ENCODE data around the gene NLRP9. TPM values are rescaled to one million over a fixed set of nuclear protein-coding genes. Genes with fewer than 3 reads are reported as not detected.

NLRP9 gene
- total RNA-seq, 1 donor from 2014 or later, result not detected

DNA sequence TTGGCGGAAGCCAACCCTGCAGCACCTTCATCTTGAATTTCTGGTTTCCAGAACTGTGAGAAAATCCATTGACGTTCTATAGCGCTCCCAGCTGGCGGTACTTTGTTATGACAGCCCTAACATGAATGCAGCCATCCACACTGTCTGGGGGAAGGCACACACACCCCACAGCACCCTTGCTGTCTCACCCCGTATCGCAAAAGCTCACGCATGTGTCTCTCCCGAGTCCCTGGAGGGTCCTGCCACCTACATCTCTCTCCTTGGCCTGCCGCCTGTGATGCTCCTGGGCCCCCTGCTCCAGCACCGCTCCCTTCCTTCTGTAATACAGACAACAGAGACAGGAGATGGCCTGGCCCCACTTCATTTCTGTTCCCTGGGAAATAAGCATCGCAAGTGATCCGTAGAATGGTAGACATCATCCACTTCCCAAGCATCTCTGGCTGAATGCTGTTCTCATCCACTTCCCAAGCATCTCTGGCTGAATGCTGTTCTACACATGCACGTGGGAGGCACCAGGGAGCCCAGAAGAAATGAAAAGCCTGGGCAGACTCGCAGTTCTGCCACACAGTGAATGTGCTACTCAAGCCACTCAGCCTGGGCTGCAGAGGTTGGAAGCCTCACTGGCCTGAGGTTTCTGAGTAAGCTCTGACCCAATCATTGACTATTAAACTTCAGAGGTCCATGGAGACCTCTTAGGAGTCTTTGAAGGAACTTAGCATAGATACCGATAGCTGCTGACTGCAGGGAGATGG, 33.5 kb downstream of the NLRP9 start:
- Mint-ChIP-seq H3K9me3 (peaks cover 45% of the 10 kb centered on the region), H3K4me1 (no peaks in the 10 kb centered on the region), H3K27ac (no peak overlapping the region), H3K36me3 (peaks cover 38% of the 10 kb centered on the region), H3K27me3 (ENCODE audit: low read depth) (no peaks in the 10 kb centered on the region), H3K4me3 (no peak overlapping the region)
- no peak for TF ChIP-seq CTCF (IDR thresholded peaks at IDR 0.05; ENCODE audit: unreplicated experiment)
- DNase-seq (ENCODE audit: low spot score in 2 of 2, unreplicated experiment in 2 of 2), result no peak

GRCh38 chr19:55703790-55704215, 34.4 kb downstream of the NLRP9 start:
- peak; percentile 35 for TF ChIP-seq CTCF (IDR thresholded peaks at IDR 0.05; ENCODE audit: unreplicated experiment)
- Mint-ChIP-seq H3K4me3 (no peak overlapping the region), H3K4me1 (no peaks in the 10 kb centered on the region), H3K27me3 (ENCODE audit: low read depth) (no peaks in the 10 kb centered on the region), H3K36me3 (peaks cover 45% of the 10 kb centered on the region), H3K9me3 (peaks cover 37% of the 10 kb centered on the region), H3K27ac (no peak overlapping the region)
- DNase-seq (ENCODE audit: low spot score in 2 of 2, unreplicated experiment in 2 of 2), result no peak

DNA sequence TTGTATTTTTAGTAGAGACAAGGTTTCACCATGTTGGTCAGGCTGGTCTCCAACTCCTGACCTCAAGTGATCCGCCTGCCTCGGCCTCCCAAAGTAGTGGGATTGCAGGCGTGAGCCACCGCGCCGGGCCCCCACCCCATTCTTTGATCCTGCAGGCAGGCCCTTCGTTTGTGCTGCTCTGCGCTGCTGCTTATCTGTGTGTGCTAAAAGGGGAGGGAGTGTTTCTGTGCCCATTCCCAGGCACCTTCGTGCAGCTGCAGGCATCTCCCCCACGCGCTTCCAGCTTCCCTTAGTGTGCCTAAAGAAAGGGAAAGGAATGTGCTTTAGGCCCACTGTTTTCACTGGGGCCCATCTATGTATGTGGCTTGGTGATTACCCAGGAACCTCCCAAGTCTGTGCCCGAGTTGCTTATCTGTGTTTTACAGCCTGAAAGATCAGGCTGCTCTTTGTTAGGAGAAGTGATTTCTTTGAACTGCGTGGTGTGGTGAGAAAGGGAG, 36.0 kb downstream of the NLRP9 start:
- Mint-ChIP-seq H3K36me3 (peaks cover 55% of the 10 kb centered on the region), H3K4me1 (no peaks in the 10 kb centered on the region), H3K4me3 (no peak overlapping the region), H3K9me3 (peaks cover 24% of the 10 kb centered on the region), H3K27ac (peak overlapping the region; percentile 32), H3K27me3 (ENCODE audit: low read depth) (no peaks in the 10 kb centered on the region)
- DNase-seq (ENCODE audit: low spot score in 2 of 2, unreplicated experiment in 2 of 2), result no peak
- TF ChIP-seq CTCF (IDR thresholded peaks at IDR 0.05; ENCODE audit: unreplicated experiment), result no peak

DNA sequence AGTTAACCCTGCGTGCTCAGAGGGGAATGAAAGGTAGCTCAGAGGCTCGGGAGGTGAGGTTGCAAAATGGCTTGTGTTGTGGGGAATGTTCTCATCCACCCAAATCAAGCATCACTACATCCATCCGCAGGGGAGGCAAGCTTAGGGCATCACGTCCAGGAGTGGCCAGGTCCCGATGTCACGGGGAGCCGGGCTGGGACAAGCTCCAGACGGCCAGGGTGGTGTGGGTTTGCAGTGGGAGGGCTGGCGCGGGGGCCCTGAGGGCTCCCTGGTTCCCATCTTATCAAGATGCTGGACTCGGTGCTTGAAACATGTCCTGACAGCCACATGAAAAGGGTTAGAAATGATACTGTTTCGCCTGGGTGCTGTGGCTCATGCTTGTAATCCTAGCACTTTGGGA, 37.4 kb downstream of the NLRP9 start:
- no peak for TF ChIP-seq CTCF (IDR thresholded peaks at IDR 0.05; ENCODE audit: unreplicated experiment)
- peaks cover 55% of the 10 kb centered on the region for H3K36me3 Mint-ChIP-seq
- no peaks in the 10 kb centered on the region for H3K4me1 Mint-ChIP-seq
- H3K27me3 Mint-ChIP-seq (ENCODE audit: low read depth), result no peaks in the 10 kb centered on the region
- peaks cover 24% of the 10 kb centered on the region for H3K9me3 Mint-ChIP-seq
- no peak overlapping the region for H3K27ac Mint-ChIP-seq
- no peak overlapping the region for H3K4me3 Mint-ChIP-seq
- DNase-seq (ENCODE audit: low spot score in 2 of 2, unreplicated experiment in 2 of 2), result no peak

DNA sequence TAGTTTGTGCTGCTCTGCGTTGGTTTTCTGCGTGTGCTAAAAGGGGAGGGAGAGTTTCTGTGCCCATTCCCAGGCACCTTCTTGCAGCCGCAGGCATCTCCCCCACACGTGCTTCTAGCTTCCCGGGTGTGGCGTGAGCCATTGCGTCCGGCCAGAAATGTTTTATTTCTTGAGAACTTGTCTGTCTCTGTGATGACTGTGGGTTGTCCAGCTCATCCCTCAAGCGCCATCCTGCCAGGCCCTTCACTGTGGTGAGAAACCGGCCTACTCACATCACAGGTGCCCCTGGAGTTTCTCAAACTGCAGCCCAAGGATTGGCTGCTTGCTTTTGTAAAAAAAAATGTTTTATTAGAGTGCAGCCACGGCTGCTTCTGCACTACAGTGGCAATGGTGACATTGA, 39.0 kb downstream of the NLRP9 start:
- Mint-ChIP-seq H3K27me3 (ENCODE audit: low read depth) (no peaks in the 10 kb centered on the region), H3K9me3 (peaks cover 10% of the 10 kb centered on the region), H3K4me3 (no peak overlapping the region), H3K36me3 (peaks cover 46% of the 10 kb centered on the region), H3K4me1 (no peaks in the 10 kb centered on the region), H3K27ac (no peak overlapping the region)
- no peak for TF ChIP-seq CTCF (IDR thresholded peaks at IDR 0.05; ENCODE audit: unreplicated experiment)
- DNase-seq (ENCODE audit: low spot score in 2 of 2, unreplicated experiment in 2 of 2), result no peak
